ENCODE data around the gene RERE.

The RERE gene

DNA sequence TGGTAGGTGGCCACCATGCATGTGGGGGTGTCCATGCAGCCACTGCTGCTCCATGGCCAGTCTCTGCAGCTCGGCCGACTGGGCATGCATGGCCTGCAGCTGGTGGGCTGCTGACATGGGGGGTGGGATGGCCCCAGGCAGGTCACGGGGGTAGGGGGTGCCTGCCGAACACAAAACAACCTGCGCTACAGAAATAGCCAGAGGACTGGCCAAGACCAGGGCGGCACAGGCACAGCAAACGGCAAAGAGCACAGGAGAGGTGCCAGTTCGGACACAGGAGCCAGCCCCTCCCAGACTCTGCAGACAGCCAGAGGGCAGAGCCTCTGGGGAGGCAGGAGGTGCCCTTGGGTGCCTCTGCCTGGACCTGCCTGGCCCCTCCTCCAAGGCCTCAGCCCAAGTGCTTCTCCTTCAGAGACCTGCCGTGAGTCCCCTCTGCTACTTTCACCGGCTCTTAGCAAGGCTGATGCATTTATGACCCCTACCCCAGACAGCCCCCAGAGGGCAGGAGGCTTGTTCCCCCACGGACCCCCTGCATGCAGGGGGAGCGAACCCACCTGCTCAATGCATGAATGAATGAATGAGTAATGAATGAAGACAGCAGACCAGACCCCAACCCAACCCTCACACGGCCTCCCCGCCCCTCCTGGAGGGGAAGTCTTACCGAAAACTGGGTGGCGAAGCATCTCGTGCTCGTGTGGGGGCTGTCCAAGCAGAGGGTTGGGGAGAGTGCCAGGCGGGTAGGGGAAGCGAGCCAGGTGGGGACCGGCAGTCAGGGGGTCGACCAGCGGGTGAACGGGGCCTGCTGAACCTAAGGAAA, 461.8 kb downstream of the RERE start:
- no peak overlapping the region for H3K27ac ChIP-seq (ENCODE audit: low read depth, low read length)
- H3K9me3 ChIP-seq (ENCODE audit: control insufficient read depth in 5 of 5, low read length in 5 of 5), result no peaks in the 10 kb centered on the region
- H3K9ac ChIP-seq (ENCODE audit: low read length in 5 of 5), result no peak overlapping the region
- H3K4me3 ChIP-seq (ENCODE audit: low read depth in 1 of 5, low read length in 5 of 5), result no peak overlapping the region
- H3K4me1 ChIP-seq (ENCODE audit: control insufficient read depth in 5 of 5, insufficient read depth in 5 of 5, low read length in 5 of 5), result peaks cover 5 to 31% (median 28%) of the 10 kb centered on the region in 5 donors
- peaks cover 0 to 74% (median 68%) of the 10 kb centered on the region in 5 donors for H3K36me3 ChIP-seq (ENCODE audit: control insufficient read depth in 5 of 5, insufficient read depth in 5 of 5, low read length in 5 of 5)
- no peaks in the 10 kb centered on the region for H3K27me3 ChIP-seq (ENCODE audit: control insufficient read depth in 5 of 5, insufficient read depth in 4 of 5, low read length in 5 of 5)

DNA sequence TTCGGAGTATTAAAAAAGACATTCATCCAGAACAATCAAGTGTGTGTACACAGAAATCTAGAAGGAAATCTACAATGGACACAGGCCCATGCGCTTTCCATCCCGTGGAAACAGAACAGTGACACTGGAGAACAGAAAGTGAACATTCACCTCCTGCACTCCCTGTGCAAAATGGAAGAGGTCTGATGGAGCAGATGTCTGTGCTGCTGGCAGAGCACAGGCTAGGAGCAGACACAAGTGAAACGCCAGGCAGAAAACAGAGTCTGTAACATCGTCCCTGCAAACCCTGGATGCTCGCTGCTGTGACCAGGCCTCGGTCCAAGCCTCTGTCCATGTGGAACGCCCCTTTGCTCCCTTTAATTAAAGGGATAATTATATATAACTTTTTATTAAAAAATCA, 463.4 kb downstream of the RERE start:
- Histone ChIP-seq H3K27ac (ENCODE audit: low read depth, low read length) (no peak overlapping the region), H3K36me3 (ENCODE audit: control insufficient read depth in 5 of 5, insufficient read depth in 5 of 5, low read length in 5 of 5) (peaks cover 0 to 59% (median 57%) of the 10 kb centered on the region in 5 donors), H3K27me3 (ENCODE audit: control insufficient read depth in 5 of 5, insufficient read depth in 4 of 5, low read length in 5 of 5) (no peaks in the 10 kb centered on the region), H3K4me1 (ENCODE audit: control insufficient read depth in 5 of 5, insufficient read depth in 5 of 5, low read length in 5 of 5) (peaks cover 5 to 44% (median 35%) of the 10 kb centered on the region in 5 donors), H3K9ac (ENCODE audit: low read length in 5 of 5) (peak overlapping the region in 1 of 5 donors; percentile 19), H3K9me3 (ENCODE audit: control insufficient read depth in 5 of 5, low read length in 5 of 5) (no peaks in the 10 kb centered on the region), H3K4me3 (ENCODE audit: low read depth in 1 of 5, low read length in 5 of 5) (no peak overlapping the region)

GRCh38 chr1:8352886-8353785, 464.3 kb downstream of the RERE start:
- H3K9me3 ChIP-seq (ENCODE audit: control insufficient read depth in 5 of 5, low read length in 5 of 5), result no peaks in the 10 kb centered on the region
- peaks cover 5 to 50% (median 42%) of the 10 kb centered on the region in 5 donors for H3K4me1 ChIP-seq (ENCODE audit: control insufficient read depth in 5 of 5, insufficient read depth in 5 of 5, low read length in 5 of 5)
- H3K27ac ChIP-seq (ENCODE audit: low read depth, low read length), result peak overlapping the region; percentile 86
- no peaks in the 10 kb centered on the region for H3K27me3 ChIP-seq (ENCODE audit: control insufficient read depth in 5 of 5, insufficient read depth in 4 of 5, low read length in 5 of 5)
- H3K4me3 ChIP-seq (ENCODE audit: low read depth in 1 of 5, low read length in 5 of 5), result peak overlapping the region in 1 of 5 donors; percentile 13
- peaks cover 0 to 50% (median 48%) of the 10 kb centered on the region in 5 donors for H3K36me3 ChIP-seq (ENCODE audit: control insufficient read depth in 5 of 5, insufficient read depth in 5 of 5, low read length in 5 of 5)
- peak overlapping the region in 3 of 5 donors; percentile 41 to 58 (median 45) for H3K9ac ChIP-seq (ENCODE audit: low read length in 5 of 5)

- Histone ChIP-seq H3K27me3 (ENCODE audit: control insufficient read depth in 5 of 5, insufficient read depth in 4 of 5, low read length in 5 of 5) (no peaks in the 10 kb centered on the region), H3K9me3 (ENCODE audit: control insufficient read depth in 5 of 5, low read length in 5 of 5) (no peaks in the 10 kb centered on the region), H3K4me3 (ENCODE audit: low read depth in 1 of 5, low read length in 5 of 5) (no peak overlapping the region), H3K27ac (ENCODE audit: low read depth, low read length) (peak overlapping the region; percentile 86), H3K36me3 (ENCODE audit: control insufficient read depth in 5 of 5, insufficient read depth in 5 of 5, low read length in 5 of 5) (peaks cover 0 to 43% (median 41%) of the 10 kb centered on the region in 5 donors), H3K9ac (ENCODE audit: low read length in 5 of 5) (peak overlapping the region in 2 of 5 donors; percentile 45 to 58), H3K4me1 (ENCODE audit: control insufficient read depth in 5 of 5, insufficient read depth in 5 of 5, low read length in 5 of 5) (peaks cover 5 to 56% (median 42%) of the 10 kb centered on the region in 5 donors)
Observed at GRCh38 chr1:8352471-8352845, 465.0 kb downstream of the RERE start.

DNA sequence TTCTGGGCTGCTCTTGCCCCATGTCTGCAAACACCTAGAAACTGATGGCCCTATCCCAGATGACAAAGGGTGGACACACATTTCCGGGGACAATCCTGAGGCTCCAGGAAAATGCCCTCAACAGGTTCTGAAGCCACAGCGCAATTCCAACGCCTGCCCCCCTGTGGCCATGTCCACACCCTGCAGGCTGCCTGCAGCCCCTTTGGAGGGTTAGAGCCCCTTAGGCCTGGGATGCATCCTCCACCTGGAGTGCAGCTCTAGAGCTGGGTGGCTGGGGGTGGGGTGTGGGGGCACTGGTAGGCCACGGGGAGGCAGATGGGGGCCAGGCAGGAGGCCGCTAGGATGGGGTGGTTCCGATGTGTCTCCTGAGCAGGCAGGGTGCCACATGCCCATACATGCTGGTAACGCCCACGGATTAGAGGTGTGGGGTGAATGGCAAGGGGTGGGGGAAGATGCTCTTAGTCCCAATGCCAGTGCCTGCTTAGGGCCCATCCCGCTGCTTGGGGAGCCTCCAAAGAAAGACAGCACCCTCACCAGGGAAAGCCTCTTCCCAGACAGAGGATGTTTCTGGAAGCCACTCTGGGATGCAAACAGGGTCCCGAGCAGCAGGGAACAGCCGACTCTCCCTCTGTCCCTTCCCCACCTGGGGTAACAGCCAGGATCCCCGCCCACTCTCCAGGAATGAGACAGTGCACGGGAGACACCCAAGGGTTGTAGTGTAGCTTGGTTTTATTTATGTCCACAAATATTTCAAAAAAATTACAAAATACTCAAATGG, 465.6 kb downstream of the RERE start:
- H3K4me1 ChIP-seq (ENCODE audit: control insufficient read depth in 5 of 5, insufficient read depth in 5 of 5, low read length in 5 of 5), result peaks cover 5 to 56% (median 42%) of the 10 kb centered on the region in 5 donors
- H3K9me3 ChIP-seq (ENCODE audit: control insufficient read depth in 5 of 5, low read length in 5 of 5), result no peaks in the 10 kb centered on the region
- H3K36me3 ChIP-seq (ENCODE audit: control insufficient read depth in 5 of 5, insufficient read depth in 5 of 5, low read length in 5 of 5), result peaks cover 0 to 38% (median 35%) of the 10 kb centered on the region in 5 donors
- H3K9ac ChIP-seq (ENCODE audit: low read length in 5 of 5), result no peak overlapping the region
- H3K27ac ChIP-seq (ENCODE audit: low read depth, low read length), result peak overlapping the region; percentile 86
- H3K27me3 ChIP-seq (ENCODE audit: control insufficient read depth in 5 of 5, insufficient read depth in 4 of 5, low read length in 5 of 5), result no peaks in the 10 kb centered on the region
- H3K4me3 ChIP-seq (ENCODE audit: low read depth in 1 of 5, low read length in 5 of 5), result no peak overlapping the region

DNA sequence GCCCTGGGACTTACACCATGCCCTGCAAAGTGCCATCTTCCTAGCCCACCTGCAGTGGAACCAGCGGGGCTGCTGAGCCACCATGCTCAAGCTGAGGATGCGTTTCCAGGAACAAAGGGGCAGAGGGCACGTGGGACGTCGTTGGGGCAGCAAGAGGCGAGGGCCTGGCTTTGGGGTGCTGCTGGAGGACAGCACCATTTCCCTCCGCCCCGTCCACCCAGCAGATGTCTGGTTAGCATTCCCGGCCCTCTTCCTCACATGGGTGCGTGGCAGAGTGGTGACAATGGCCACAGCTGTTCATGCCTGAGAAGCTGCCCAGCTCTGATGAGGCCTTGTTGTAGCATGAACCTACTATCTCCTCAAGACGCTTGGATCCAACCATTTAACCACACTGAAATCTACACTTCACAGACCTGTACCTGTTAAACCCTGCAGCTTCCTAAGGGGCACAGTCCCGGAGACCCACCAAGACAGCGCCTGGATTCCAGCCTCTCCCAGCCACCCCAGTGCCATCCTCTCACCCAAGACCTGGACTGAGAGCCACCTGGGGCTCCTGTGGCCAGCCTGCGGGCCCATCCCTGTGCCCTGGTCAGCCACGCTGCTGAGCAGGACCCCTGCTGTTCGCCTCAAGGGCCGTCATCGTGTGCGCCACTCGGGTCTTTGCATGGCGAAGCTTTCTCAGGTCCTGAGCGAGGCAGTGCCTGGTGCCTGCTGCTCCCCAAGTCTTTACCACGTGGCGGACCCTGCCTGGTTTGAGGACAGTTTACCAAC, 466.3 kb downstream of the RERE start:
- H3K9me3 ChIP-seq (ENCODE audit: control insufficient read depth in 5 of 5, low read length in 5 of 5), result no peaks in the 10 kb centered on the region
- no peak overlapping the region for H3K4me3 ChIP-seq (ENCODE audit: low read depth in 1 of 5, low read length in 5 of 5)
- no peak overlapping the region for H3K27ac ChIP-seq (ENCODE audit: low read depth, low read length)
- peaks cover 0 to 30% (median 27%) of the 10 kb centered on the region in 5 donors for H3K36me3 ChIP-seq (ENCODE audit: control insufficient read depth in 5 of 5, insufficient read depth in 5 of 5, low read length in 5 of 5)
- no peak overlapping the region for H3K9ac ChIP-seq (ENCODE audit: low read length in 5 of 5)
- no peaks in the 10 kb centered on the region for H3K27me3 ChIP-seq (ENCODE audit: control insufficient read depth in 5 of 5, insufficient read depth in 4 of 5, low read length in 5 of 5)
- peaks cover 5 to 56% (median 42%) of the 10 kb centered on the region in 5 donors for H3K4me1 ChIP-seq (ENCODE audit: control insufficient read depth in 5 of 5, insufficient read depth in 5 of 5, low read length in 5 of 5)

- Histone ChIP-seq H3K4me1 (ENCODE audit: control insufficient read depth in 5 of 5, insufficient read depth in 5 of 5, low read length in 5 of 5) (peaks cover 5 to 49% (median 34%) of the 10 kb centered on the region in 5 donors), H3K4me3 (ENCODE audit: low read depth in 1 of 5, low read length in 5 of 5) (no peak overlapping the region), H3K9me3 (ENCODE audit: control insufficient read depth in 5 of 5, low read length in 5 of 5) (no peaks in the 10 kb centered on the region), H3K9ac (ENCODE audit: low read length in 5 of 5) (peak overlapping the region in 1 of 5 donors; percentile 25), H3K27me3 (ENCODE audit: control insufficient read depth in 5 of 5, insufficient read depth in 4 of 5, low read length in 5 of 5) (no peaks in the 10 kb centered on the region), H3K36me3 (ENCODE audit: control insufficient read depth in 5 of 5, insufficient read depth in 5 of 5, low read length in 5 of 5) (peaks cover 0 to 18% (median 16%) of the 10 kb centered on the region in 5 donors), H3K27ac (ENCODE audit: low read depth, low read length) (no peak overlapping the region)
Observed at GRCh38 chr1:8349961-8350360, 467.5 kb downstream of the RERE start.

DNA sequence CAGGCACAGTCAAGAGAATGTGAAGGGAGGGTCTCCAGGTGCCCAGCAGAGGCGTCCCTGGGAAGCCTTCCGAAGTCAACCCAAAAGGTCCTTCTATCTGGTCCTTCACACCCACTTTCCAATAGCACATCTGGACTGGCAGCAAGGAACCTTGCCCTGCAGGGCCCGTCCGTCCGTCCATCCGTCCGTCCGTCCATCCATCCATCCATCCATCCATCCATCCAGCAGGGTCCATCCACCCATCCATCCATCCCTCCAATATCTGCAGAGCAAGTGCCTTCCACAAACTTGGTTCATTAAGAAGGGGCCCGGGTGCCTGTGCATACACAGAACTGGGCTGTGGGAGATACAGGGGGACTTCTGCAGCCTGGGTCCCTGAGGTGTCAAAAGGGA, 468.0 kb downstream of the RERE start:
- H3K9ac ChIP-seq (ENCODE audit: low read length in 5 of 5), result no peak overlapping the region
- no peaks in the 10 kb centered on the region for H3K9me3 ChIP-seq (ENCODE audit: control insufficient read depth in 5 of 5, low read length in 5 of 5)
- H3K27me3 ChIP-seq (ENCODE audit: control insufficient read depth in 5 of 5, insufficient read depth in 4 of 5, low read length in 5 of 5), result no peaks in the 10 kb centered on the region
- no peak overlapping the region for H3K4me3 ChIP-seq (ENCODE audit: low read depth in 1 of 5, low read length in 5 of 5)
- H3K27ac ChIP-seq (ENCODE audit: low read depth, low read length), result no peak overlapping the region
- peaks cover 0 to 15% (median 11%) of the 10 kb centered on the region in 5 donors for H3K36me3 ChIP-seq (ENCODE audit: control insufficient read depth in 5 of 5, insufficient read depth in 5 of 5, low read length in 5 of 5)
- peaks cover 5 to 49% (median 34%) of the 10 kb centered on the region in 5 donors for H3K4me1 ChIP-seq (ENCODE audit: control insufficient read depth in 5 of 5, insufficient read depth in 5 of 5, low read length in 5 of 5)
